Measurements from ENCODE around the gene BSG. TPM values are rescaled to one million over a fixed set of nuclear protein-coding genes. Genes with fewer than 3 reads are reported as not detected.

BSG gene
- total and polyA plus RNA-seq, 9 of the 15 experiments (the other 6 are each of a cell fraction or from before 2014, with no cell fraction given), result 4.6 to 495 (median 187) TPM

DNA sequence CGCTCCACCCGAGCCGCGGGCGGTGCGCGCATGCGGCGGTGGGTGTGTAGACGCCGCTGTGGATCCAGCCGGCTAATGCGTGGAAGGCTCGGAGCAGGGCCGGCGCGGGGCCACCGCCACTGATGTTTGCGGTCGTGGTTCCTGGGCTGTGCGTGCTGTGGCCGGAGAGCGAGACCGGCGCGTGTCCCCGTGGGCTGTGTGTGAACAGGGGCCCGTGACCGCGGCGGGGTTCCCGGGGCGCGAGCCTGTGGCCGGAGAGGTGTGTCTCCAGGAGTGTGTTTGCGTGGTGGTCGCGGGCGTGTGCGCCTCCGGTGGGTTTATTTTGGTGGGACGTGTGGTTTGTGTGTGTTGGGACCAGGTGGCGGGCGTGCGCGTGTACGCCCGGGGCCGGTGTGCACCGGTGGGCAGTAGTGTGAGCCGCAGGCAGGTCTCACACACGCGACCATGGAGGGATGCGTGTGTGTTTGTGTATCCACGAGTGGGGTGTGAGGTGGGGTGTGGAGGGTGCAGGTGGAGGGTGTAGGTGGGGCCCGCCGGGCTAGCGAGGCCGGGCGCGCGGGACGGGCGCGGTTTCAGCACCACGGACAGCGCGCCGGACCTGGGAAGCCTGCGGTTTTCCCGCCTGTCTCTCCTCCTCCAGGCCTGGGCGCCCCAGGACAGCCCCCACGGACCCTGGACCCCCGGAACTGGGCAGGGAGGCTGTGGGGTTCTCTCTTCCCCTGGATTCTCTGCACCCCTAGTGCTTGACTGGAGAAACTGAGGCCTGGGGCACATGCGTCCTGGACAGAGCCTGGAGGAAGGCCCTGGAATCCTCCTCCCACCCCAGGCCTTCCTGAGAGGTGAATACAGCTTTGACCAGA, 18.9 kb downstream of the BSG start (continued):
- TF ChIP-seq, protein P1, sequence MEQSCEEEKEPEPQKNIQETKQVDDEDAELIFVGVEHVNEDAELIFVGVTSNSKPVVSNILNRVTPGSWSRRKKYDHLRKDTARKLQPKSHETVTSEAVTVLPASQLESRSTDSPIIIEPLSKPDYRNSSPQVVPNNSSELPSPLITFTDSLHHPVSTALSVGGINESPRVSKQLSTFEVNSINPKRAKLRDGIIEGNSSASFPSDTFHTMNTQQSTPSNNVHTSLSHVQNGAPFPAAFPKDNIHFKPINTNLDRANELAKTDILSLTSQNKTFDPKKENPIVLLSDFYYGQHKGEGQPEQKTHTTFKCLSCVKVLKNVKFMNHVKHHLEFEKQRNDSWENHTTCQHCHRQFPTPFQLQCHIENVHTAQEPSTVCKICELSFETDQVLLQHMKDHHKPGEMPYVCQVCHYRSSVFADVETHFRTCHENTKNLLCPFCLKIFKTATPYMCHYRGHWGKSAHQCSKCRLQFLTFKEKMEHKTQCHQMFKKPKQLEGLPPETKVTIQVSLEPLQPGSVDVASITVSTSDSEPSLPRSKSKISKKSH (CRISPR knock-in tag; IDR thresholded peaks at IDR 0.05), result no peak
- TF ChIP-seq HMGN3 (IDR thresholded peaks at IDR 0.05; ENCODE audit: borderline replicate concordance, extremely low read depth, insufficient read length, low read depth, low read length) (no peak), ZNF3 (CRISPR knock-in tag; IDR thresholded peaks at IDR 0.05) (no peak), HES1 (IDR thresholded peaks at IDR 0.05; ENCODE audit: low read depth) (no peak), ZBTB1 (CRISPR knock-in tag; IDR thresholded peaks at IDR 0.05; ENCODE audit: borderline replicate concordance, low read depth) (peak; percentile 62; the same call in 1 of the 2 replicates), RFX5 (IDR thresholded peaks at IDR 0.05; ENCODE audit: low read depth, low read length) (no peak), MAZ (CRISPR knock-in tag; conservative IDR thresholded peaks at IDR 0.05 in 1 of 2, IDR thresholded peaks at IDR 0.05 in 1 of 2) (peak; percentile 22 to 49; a peak in 1 of 4 replicates), ZNF764 (CRISPR knock-in tag; IDR thresholded peaks at IDR 0.05; ENCODE audit: low read depth) (no peak), ZNF584 (CRISPR knock-in tag; IDR thresholded peaks at IDR 0.05; ENCODE audit: low read depth) (no peak), EHMT2 (IDR thresholded peaks at IDR 0.05) (peak; percentile 97), KLF6 (CRISPR knock-in tag; IDR thresholded peaks at IDR 0.05; ENCODE audit: borderline replicate concordance) (no peak)
- TF ChIP-seq, protein P2, sequence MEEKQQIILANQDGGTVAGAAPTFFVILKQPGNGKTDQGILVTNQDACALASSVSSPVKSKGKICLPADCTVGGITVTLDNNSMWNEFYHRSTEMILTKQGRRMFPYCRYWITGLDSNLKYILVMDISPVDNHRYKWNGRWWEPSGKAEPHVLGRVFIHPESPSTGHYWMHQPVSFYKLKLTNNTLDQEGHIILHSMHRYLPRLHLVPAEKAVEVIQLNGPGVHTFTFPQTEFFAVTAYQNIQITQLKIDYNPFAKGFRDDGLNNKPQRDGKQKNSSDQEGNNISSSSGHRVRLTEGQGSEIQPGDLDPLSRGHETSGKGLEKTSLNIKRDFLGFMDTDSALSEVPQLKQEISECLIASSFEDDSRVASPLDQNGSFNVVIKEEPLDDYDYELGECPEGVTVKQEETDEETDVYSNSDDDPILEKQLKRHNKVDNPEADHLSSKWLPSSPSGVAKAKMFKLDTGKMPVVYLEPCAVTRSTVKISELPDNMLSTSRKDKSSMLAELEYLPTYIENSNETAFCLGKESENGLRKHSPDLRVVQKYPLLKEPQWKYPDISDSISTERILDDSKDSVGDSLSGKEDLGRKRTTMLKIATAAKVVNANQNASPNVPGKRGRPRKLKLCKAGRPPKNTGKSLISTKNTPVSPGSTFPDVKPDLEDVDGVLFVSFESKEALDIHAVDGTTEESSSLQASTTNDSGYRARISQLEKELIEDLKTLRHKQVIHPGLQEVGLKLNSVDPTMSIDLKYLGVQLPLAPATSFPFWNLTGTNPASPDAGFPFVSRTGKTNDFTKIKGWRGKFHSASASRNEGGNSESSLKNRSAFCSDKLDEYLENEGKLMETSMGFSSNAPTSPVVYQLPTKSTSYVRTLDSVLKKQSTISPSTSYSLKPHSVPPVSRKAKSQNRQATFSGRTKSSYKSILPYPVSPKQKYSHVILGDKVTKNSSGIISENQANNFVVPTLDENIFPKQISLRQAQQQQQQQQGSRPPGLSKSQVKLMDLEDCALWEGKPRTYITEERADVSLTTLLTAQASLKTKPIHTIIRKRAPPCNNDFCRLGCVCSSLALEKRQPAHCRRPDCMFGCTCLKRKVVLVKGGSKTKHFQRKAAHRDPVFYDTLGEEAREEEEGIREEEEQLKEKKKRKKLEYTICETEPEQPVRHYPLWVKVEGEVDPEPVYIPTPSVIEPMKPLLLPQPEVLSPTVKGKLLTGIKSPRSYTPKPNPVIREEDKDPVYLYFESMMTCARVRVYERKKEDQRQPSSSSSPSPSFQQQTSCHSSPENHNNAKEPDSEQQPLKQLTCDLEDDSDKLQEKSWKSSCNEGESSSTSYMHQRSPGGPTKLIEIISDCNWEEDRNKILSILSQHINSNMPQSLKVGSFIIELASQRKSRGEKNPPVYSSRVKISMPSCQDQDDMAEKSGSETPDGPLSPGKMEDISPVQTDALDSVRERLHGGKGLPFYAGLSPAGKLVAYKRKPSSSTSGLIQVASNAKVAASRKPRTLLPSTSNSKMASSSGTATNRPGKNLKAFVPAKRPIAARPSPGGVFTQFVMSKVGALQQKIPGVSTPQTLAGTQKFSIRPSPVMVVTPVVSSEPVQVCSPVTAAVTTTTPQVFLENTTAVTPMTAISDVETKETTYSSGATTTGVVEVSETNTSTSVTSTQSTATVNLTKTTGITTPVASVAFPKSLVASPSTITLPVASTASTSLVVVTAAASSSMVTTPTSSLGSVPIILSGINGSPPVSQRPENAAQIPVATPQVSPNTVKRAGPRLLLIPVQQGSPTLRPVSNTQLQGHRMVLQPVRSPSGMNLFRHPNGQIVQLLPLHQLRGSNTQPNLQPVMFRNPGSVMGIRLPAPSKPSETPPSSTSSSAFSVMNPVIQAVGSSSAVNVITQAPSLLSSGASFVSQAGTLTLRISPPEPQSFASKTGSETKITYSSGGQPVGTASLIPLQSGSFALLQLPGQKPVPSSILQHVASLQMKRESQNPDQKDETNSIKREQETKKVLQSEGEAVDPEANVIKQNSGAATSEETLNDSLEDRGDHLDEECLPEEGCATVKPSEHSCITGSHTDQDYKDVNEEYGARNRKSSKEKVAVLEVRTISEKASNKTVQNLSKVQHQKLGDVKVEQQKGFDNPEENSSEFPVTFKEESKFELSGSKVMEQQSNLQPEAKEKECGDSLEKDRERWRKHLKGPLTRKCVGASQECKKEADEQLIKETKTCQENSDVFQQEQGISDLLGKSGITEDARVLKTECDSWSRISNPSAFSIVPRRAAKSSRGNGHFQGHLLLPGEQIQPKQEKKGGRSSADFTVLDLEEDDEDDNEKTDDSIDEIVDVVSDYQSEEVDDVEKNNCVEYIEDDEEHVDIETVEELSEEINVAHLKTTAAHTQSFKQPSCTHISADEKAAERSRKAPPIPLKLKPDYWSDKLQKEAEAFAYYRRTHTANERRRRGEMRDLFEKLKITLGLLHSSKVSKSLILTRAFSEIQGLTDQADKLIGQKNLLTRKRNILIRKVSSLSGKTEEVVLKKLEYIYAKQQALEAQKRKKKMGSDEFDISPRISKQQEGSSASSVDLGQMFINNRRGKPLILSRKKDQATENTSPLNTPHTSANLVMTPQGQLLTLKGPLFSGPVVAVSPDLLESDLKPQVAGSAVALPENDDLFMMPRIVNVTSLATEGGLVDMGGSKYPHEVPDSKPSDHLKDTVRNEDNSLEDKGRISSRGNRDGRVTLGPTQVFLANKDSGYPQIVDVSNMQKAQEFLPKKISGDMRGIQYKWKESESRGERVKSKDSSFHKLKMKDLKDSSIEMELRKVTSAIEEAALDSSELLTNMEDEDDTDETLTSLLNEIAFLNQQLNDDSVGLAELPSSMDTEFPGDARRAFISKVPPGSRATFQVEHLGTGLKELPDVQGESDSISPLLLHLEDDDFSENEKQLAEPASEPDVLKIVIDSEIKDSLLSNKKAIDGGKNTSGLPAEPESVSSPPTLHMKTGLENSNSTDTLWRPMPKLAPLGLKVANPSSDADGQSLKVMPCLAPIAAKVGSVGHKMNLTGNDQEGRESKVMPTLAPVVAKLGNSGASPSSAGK (IDR thresholded peaks at IDR 0.05), result no peak
